Measurements from ENCODE around the gene JOSD1.

DNA sequence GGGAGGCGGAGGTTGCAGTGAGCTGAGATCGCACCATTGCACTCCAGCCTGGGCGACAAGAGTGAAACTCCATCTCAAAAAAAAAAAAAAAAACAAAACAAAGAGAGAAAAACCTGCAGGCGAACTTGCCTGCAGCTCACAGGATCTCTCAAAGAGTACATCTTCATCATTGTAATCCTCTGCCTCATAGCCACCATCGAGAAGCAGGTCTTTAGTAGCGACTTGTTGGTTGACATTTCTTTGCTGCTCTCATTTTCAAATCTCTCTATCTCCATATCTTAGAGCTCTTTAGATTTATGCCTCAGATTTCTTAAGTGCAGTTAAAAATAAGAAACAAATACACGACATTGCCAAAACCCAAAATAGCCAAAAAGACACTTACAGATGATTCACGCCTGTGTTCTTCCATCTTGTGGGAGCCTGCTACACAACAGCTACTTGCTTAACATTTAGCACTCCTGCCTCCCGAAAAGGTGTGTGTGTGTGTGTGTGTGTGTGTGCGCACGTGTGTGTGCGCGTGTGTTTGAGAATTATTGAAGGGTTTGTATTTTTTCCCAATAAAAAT, 59.2 kb downstream of the JOSD1 start:
- TF ChIP-seq GATA3 (IDR thresholded peaks at IDR 0.05; ENCODE audit: low read depth, low read length) = no peak
- TF ChIP-seq GATA2 (IDR thresholded peaks at IDR 0.05; ENCODE audit: low read depth, low read length) = no peak
